GM18499 (cell line): ENCODE measurements around the gene CHRNA1.
"Not testable (repeated sequence)": the region's sequence is repeated elsewhere in the genome, so short reads cannot be mapped to it uniquely, and the experiment has no call there.

ENCODE experiments used
- ATAC-seq: cut with Tn5 transposase; IDR thresholded peaks from one replicate; pipeline ENCODE4 v1.9.1; 2021; ENCODE audit warnings: moderate number of reproducible peaks; ENCODE audit not compliant: insufficient read depth, unreplicated experiment

CHRNA1 gene

GRCh38 chr2:174722942-174723592 is 41.2 kb downstream of the CHRNA1 start:
- no peak for ATAC-seq

- no peak for ATAC-seq
These were observed 45.3 kb downstream of the CHRNA1 start for GRCh38 chr2:174719016-174719415.

GRCh38 chr2:174718591-174718990 is 45.7 kb downstream of the CHRNA1 start:
- ATAC-seq, result no peak

GRCh38 chr2:174717916-174718315 is 46.4 kb downstream of the CHRNA1 start:
- no peak for ATAC-seq

GRCh38 chr2:174717273-174717672 is 47.0 kb downstream of the CHRNA1 start:
- no peak for ATAC-seq

- no peak for ATAC-seq
These were observed 47.5 kb downstream of the CHRNA1 start for GRCh38 chr2:174716785-174717184.

- ATAC-seq, result no peak
These were observed 50.6 kb downstream of the CHRNA1 start for GRCh38 chr2:174713686-174714085.

- no peak for ATAC-seq
These were observed 53.1 kb downstream of the CHRNA1 start for GRCh38 chr2:174711206-174711605.

- ATAC-seq, result not testable (repeated sequence)
These were observed 54.8 kb downstream of the CHRNA1 start for GRCh38 chr2:174709416-174710004.

- no peak for ATAC-seq
These were observed 55.6 kb downstream of the CHRNA1 start for GRCh38 chr2:174708713-174709112.

GRCh38 chr2:174705321-174705720 is 59.0 kb downstream of the CHRNA1 start:
- no peak for ATAC-seq

- ATAC-seq, result no peak
These were observed 59.6 kb downstream of the CHRNA1 start for GRCh38 chr2:174704642-174705041.

GRCh38 chr2:174704061-174704460 is 60.2 kb downstream of the CHRNA1 start:
- no peak for ATAC-seq

- no peak for ATAC-seq
These were observed 60.8 kb downstream of the CHRNA1 start for GRCh38 chr2:174703430-174703829.

GRCh38 chr2:174702541-174702940 is 61.7 kb downstream of the CHRNA1 start:
- ATAC-seq, result no peak

- ATAC-seq, result no peak
These were observed 64.1 kb downstream of the CHRNA1 start for GRCh38 chr2:174699993-174700766.
